Inferior parietal cortex (tissue), 1 donor: ENCODE data around the gene UBE2G2.
"Not testable (repeated sequence)": the region's sequence is repeated elsewhere in the genome, so short reads cannot be mapped to it uniquely, and the experiment has no call there.

Experiments used
- DNase-seq: peaks from one replicate; pipeline ENCODE4 v3.0.0-alpha.2; 2016; ENCODE audit errors: extremely low spot score

The UBE2G2 gene

GRCh38 chr21:44836349-44836665 lies 34.7 kb upstream of the UBE2G2 start:
- no peak for DNase-seq

GRCh38 chr21:44835647-44835973 lies 34.0 kb upstream of the UBE2G2 start:
- DNase-seq: no peak

DNA sequence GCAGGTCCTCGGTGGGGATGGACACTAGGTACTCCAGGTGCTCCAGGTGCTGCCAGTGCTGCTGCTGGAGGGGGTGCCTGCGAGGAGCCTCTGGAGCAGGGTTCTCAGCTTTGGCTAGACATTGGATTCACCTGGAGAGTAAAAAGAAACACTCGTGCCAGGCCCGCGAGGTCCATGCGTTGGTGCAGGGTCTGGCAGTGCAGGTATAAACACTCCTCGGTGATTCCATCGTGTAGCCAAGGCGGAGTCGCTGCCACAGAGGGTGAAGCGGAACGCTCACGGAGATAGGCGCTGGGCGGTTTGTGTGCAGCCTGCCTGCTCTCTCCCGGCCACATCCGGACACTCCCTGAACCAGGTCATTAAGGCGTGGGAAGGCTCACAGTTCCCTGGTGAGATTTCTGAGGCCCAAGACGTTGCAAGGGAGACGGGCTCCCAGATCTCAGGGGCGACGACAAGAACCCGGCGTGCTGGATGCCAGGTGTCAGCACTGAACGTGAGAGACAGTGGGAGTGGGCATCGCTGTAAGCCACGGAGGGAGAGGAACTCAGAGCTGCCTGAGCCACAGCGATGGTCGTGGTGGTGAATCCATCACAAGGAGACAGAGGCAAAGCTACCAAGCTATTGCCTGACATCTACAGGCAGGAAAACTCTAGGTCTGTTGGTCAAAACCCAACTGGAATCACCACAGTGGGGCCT lies 33.5 kb upstream of the UBE2G2 start:
- DNase-seq: no peak

GRCh38 chr21:44834231-44834950 lies 32.8 kb upstream of the UBE2G2 start:
- no peak for DNase-seq

DNA sequence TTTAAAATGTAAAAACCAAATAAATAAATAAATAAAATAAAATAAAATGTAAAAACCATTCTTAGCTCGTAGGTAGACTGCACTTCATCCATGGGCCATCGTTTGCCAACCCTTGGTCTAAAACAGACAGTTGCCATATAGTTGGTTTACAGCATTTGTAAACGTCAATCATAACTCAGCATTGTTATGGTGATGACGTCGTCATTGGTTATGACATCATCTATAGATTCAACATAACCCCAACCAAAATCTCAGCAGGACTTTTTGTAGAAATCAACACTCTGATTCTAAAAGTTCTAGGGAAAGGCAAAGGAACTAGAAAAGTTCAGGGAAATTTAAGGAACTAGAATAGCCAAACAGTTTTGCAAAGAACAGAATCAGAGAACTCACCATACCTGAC lies 32.0 kb upstream of the UBE2G2 start:
- no peak for DNase-seq

GRCh38 chr21:44832516-44833255 lies 31.1 kb upstream of the UBE2G2 start:
- not testable (repeated sequence) for DNase-seq

GRCh38 chr21:44831227-44831860 lies 29.7 kb upstream of the UBE2G2 start:
- DNase-seq: no peak

- DNase-seq: no peak
Observed at GRCh38 chr21:44829507-44830092, 28.0 kb upstream of the UBE2G2 start.

DNA sequence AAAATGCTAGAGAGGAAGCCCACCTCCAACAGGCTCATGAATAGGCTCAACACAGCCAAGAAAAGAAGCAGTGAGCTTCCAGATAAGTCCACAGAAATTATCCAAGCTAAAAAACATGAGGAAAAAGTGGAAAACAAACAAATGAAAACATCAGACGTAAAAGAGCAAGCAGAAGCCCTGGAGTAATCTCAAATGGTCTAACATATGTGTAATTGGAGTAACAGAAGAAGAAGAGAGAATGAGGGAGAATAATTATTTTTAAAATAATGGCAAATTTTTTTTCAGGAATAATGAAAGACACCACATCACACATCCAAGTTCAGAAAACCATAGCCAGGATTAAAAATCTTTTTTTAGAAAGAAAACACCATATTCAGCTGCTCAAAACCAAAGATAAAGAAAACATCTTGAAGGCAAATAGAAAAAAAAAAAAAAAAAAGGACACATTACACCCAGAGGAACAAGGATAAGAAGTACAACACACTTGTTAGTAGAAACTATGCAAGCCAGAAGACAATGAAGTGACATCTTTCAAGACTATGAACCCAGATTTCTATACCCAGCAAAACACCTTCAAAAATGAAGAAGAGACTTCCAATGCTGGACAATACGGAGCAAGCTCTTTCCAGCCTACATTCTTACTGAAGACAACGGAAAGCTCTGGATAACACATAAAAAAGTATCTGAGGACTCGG lies 26.9 kb upstream of the UBE2G2 start:
- DNase-seq: no peak

DNA sequence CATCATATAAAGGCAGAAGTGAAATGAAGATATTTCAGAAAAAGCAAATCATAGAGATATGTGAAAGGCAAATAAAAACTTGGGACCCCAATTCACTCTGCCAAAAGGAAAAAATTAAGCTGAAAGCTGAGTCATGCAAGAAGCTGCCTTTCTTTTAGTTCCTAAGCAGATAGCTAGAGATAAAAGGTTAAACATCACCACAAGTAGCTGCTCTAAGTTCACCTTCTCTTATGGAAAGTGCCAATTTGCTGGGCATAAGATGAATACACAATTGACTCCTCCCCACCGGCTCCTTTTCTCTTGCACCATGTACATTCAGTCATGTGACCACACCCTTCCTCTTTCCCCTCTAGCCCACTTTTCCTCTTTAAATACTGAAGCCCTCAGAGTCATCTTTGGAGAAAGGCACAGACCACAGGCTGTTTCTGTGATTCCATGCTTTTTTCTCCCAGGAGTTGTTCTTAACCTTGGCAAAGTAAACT lies 21.6 kb upstream of the UBE2G2 start:
- DNase-seq: no peak

DNA sequence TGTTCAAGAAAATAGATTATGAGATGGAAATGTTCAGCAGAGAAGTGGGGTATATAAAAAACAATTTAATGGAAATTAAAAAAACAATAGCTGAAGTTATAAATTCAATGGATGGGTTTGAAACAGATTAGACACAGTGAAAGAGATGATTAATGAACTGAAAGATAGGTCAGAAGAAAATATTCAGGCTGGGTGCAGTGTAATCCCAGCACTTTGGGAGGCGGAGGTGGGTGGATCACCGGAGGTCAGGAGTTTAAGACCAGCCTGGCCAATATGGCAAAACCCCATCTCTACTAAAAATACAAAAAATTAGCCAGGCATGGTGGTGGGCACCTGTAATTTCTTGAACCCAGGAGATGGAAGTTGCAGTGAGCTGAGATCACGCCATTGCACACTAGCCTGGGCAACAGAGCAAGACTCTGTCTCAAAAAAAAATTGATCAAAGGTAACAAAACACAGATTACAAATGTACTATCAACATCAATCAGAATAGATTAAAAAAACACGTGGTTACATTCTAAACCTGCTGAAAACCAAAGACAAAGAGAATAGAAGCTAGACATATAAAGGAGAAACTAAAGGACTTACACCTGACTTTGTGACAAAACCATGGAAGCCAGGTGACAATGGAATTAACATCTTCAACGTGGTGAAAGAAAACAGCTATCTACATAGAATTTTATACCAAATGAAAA lies 21.0 kb upstream of the UBE2G2 start:
- no peak for DNase-seq

DNA sequence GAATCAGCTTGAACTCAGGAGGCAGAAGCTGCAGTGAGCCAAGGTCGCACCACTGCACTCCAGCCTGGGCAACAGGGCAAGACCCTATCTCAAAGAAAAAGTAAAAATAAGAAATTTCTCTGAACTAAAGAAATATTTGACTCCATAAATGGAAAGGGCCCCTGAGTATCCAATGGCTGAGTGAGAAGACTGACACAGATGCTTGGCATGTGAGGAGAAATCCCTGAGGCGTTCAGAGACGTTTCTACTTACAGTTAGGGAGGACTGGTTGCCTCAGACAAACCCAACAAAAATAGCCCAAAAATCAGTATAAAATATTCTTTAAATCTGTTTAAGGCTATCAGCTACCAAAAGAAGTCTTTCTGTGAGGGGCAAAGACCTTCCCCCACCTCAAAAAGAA lies 19.2 kb upstream of the UBE2G2 start:
- DNase-seq: no peak

GRCh38 chr21:44819283-44820243 lies 17.9 kb upstream of the UBE2G2 start:
- no peak for DNase-seq

- no peak for DNase-seq
Observed at GRCh38 chr21:44818640-44819011, 17.0 kb upstream of the UBE2G2 start.

- peak; percentile 69 for DNase-seq
Observed at GRCh38 chr21:44817914-44818639, 16.5 kb upstream of the UBE2G2 start, which contains the start of gene SUMO3. Gene SUMO3, minus strand, starts transcription at chr21:44818062. Its CDS starts 94 bp downstream, at chr21:44817968.

DNA sequence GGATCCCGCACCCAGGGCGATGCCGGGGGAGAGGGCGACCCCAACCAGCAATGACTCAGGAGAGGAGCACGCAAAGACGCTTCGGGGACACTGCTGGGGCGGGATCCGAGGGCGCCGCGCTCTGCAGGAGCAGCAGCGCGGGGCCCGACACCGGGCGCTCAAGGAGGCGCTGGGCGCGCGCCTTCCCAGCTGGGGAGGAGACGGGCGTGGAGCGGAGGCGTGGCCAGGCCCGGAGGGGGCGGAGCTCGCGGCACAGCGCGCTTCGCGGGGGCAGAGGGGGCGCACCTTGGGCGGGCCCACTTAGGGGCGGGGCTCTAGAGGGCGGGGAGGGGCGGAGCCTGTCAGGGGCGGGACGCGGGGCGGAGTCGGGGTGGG lies 15.9 kb upstream of the UBE2G2 start:
- peak; percentile 81 for DNase-seq

DNA sequence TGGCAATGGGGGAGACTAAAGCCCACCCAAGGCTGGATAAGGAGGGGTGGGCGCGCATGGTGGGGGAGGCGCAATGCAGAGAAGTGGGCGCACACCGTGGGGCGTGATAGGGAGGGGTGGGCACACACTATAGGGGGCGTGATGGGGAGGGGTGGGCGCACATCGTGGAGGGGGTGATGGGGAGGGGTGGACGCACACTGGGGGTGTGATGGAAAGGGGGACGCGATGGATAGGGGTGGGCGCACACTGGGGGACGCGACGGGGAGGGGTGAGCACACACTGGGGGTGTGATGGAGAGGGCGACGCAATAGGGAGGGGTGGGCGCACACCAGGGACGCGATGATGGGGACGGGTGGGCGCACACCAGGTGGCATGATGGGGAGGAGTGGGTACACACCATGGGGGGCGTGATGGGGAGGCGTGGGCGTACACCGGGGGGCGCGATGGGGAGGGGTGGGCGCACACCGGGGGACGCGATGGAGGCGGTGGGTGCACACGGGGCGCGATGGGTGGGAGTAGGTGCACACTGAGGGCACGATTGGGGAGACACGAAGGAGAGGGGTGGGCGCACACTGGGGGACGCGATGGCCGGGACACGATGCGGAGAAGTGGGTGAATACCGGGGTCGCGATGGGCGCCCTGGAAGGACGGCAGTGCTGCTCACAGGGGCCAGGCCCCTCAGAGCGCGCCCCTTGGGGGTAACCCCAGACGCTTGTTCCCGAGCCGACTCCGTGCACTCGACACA lies 15.3 kb upstream of the UBE2G2 start:
- DNase-seq: no peak
